OCI-LY7 (cell line): ENCODE results near the gene PRMT5.

ENCODE experiments used
- EZH2phosphoT487 ChIP-seq: fragments of 200-600 bp; sonication (generic); IDR thresholded peaks from 2 replicates; pipeline ENCODE4 v1.6.1; 2018; ENCODE audit warnings: low read depth, borderline replicate concordance, mild to moderate bottlenecking, mixed run types, antibody characterized with exemption, low read length, moderate library complexity, mixed read lengths
- TF ChIP-seq, protein P1 (sequence below): fragments of 200-600 bp; sonication (generic); conservative IDR thresholded peaks from 2 replicates; pipeline ENCODE4 v1.5.1; 2014; ENCODE audit warnings: mild to moderate bottlenecking, antibody characterized with exemption, low read length, moderate library complexity, mixed read lengths

DNA sequence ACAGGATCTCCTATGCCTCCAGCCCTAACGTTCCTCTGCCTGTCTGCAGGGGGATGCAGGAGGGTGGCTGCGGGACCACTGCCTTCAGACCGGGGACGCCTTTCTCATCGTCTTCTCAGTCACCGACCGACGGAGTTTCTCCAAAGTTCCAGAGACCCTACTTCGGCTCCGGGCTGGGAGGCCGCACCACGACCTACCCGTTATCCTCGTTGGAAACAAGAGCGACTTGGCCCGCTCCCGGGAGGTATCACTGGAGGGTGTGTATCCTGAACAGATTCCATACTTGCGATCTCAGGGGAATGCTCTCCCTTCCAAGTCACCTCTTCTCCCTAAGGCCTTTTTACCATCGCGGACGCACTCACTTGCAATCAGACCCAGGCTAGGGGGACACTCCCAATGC is 43.2 kb downstream of the PRMT5 start:
- TF ChIP-seq, protein P1, sequence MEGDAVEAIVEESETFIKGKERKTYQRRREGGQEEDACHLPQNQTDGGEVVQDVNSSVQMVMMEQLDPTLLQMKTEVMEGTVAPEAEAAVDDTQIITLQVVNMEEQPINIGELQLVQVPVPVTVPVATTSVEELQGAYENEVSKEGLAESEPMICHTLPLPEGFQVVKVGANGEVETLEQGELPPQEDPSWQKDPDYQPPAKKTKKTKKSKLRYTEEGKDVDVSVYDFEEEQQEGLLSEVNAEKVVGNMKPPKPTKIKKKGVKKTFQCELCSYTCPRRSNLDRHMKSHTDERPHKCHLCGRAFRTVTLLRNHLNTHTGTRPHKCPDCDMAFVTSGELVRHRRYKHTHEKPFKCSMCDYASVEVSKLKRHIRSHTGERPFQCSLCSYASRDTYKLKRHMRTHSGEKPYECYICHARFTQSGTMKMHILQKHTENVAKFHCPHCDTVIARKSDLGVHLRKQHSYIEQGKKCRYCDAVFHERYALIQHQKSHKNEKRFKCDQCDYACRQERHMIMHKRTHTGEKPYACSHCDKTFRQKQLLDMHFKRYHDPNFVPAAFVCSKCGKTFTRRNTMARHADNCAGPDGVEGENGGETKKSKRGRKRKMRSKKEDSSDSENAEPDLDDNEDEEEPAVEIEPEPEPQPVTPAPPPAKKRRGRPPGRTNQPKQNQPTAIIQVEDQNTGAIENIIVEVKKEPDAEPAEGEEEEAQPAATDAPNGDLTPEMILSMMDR: no peak
- TF ChIP-seq EZH2phosphoT487: no peak
